Measurements from ENCODE around the gene CSNK2A3. TPM values are rescaled to one million over a fixed set of nuclear protein-coding genes. Genes with fewer than 3 reads are reported as not detected.

Gene CSNK2A3
- total RNA-seq, 1 experiment from 2014 or later: 1.4 TPM

- TF ChIP-seq FOXK1 (CRISPR knock-in tag; IDR thresholded peaks at IDR 0.05) (no peak), GTF2I (CRISPR knock-in tag; conservative IDR thresholded peaks at IDR 0.05) (no peak), SMAD4 (CRISPR knock-in tag; IDR thresholded peaks at IDR 0.05) (no peak), ATF6 (CRISPR knock-in tag; IDR thresholded peaks at IDR 0.05) (no peak), JAZF1 (CRISPR knock-in tag; IDR thresholded peaks at IDR 0.05) (no peak)
- ATAC-seq (no peak), DNase-seq (ENCODE audit: low spot score) (no peak)
- Mint-ChIP-seq H3K4me1 (peaks cover 7% of the 10 kb centered on the region), H3K4me3 (no peak overlapping the region), H3K27ac (no peak overlapping the region), H3K27me3 (ENCODE audit: low read depth) (no peaks in the 10 kb centered on the region), H3K36me3 (no peaks in the 10 kb centered on the region), H3K9me3 (no peaks in the 10 kb centered on the region)
- CTCF ChIA-PET: interaction anchor here (0.7 to 1.2 kb wide), 3 partner anchors 278 to 473 kb away, joined by 3 to 4 read pairs (median 3); no protein-coding TSS in a partner anchor
- POLR2A ChIA-PET: no interaction called here
These were observed 39.0 kb downstream of the CSNK2A3 start for GRCh38 chr11:11313902-11314692.

- POLR2A ChIA-PET: no interaction called here
- CTCF ChIA-PET: interaction anchor here (0.6 to 1.6 kb wide), 4 partner anchors 34 to 474 kb away, joined by 3 to 5 read pairs (median 4); no protein-coding TSS in a partner anchor
- peaks cover 7% of the 10 kb centered on the region for H3K4me1 Mint-ChIP-seq
- ATAC-seq (no peak), DNase-seq (ENCODE audit: low spot score) (no peak)
- H3K9me3 Mint-ChIP-seq: no peaks in the 10 kb centered on the region
- no peak overlapping the region for H3K4me3 Mint-ChIP-seq
- no peaks in the 10 kb centered on the region for H3K36me3 Mint-ChIP-seq
- H3K27me3 Mint-ChIP-seq (ENCODE audit: low read depth): no peaks in the 10 kb centered on the region
- no peak overlapping the region for H3K27ac Mint-ChIP-seq
- no peak for TF ChIP-seq ZNF423 (CRISPR knock-in tag; IDR thresholded peaks at IDR 0.05)
- no peak for TF ChIP-seq STAT6 (CRISPR knock-in tag; conservative IDR thresholded peaks at IDR 0.05; ENCODE audit: low read depth)
- no peak for TF ChIP-seq AR (CRISPR knock-in tag; IDR thresholded peaks at IDR 0.05)
These were observed 39.6 kb downstream of the CSNK2A3 start for GRCh38 chr11:11313426-11313825.

GRCh38 chr11:11312738-11313137 is 40.3 kb downstream of the CSNK2A3 start:
- no peaks in the 10 kb centered on the region for H3K27me3 Mint-ChIP-seq (ENCODE audit: low read depth)
- ATAC-seq (no peak), DNase-seq (ENCODE audit: low spot score) (no peak)
- H3K27ac Mint-ChIP-seq: no peak overlapping the region
- no peaks in the 10 kb centered on the region for H3K9me3 Mint-ChIP-seq
- H3K4me1 Mint-ChIP-seq: peaks cover 7% of the 10 kb centered on the region
- H3K36me3 Mint-ChIP-seq: no peaks in the 10 kb centered on the region
- CTCF ChIA-PET: interaction anchor here (0.6 to 1.6 kb wide), 3 partner anchors 33 to 379 kb away, joined by 3 to 5 read pairs (median 4); no protein-coding TSS in a partner anchor
- TF ChIP-seq CBFB (CRISPR knock-in tag; IDR thresholded peaks at IDR 0.05; ENCODE audit: low read depth) (no peak), PRDM15 (CRISPR knock-in tag; IDR thresholded peaks at IDR 0.05) (no peak), ZNF263 (CRISPR knock-in tag; IDR thresholded peaks at IDR 0.05; ENCODE audit: low read depth) (no peak), USF2 (CRISPR knock-in tag; IDR thresholded peaks at IDR 0.05) (no peak), NR1H2 (CRISPR knock-in tag; IDR thresholded peaks at IDR 0.05) (no peak), ZNF425 (CRISPR knock-in tag; conservative IDR thresholded peaks at IDR 0.05) (no peak), NFE2L1 (CRISPR knock-in tag; IDR thresholded peaks at IDR 0.05) (no peak), NR2C2 (CRISPR knock-in tag; IDR thresholded peaks at IDR 0.05) (no peak)
- POLR2A ChIA-PET: no interaction called here
- no peak overlapping the region for H3K4me3 Mint-ChIP-seq
